CD4-positive, CD25-positive, alpha-beta regulatory T cell (primary cell): ENCODE results near the gene LGALS13. TPM values are rescaled to one million over a fixed set of nuclear protein-coding genes. Genes with fewer than 3 reads are reported as not detected.

Experiments
- ATAC-seq, 2 donors: fragments of 150-1000 bp; cut with Tn5 transposase; one replicate each; pipeline ENCODE4 v1.10.0; 2021; ENCODE audit warnings: low read depth in 2 of 2, moderate number of reproducible peaks in 2 of 2, moderate library complexity in 1 of 2
- DNase-seq, 3 donors: peaks; one replicate each; pipeline versions ENCODE4 v3.0.0 to v3.0.0-alpha.2; 2012 to 2022; ENCODE audit warnings: mixed read lengths in 1 of 3
- H3K27ac ChIP-seq: one replicate; pipeline ENCODE4 v1.7.0; 2013; ENCODE audit warnings: mild to moderate bottlenecking, low read length; ENCODE audit not compliant: insufficient read depth, poor library complexity, severe bottlenecking
- H3K27me3 ChIP-seq: one replicate; pipeline ENCODE4 v1.7.0; 2013; ENCODE audit warnings: low read length; ENCODE audit not compliant: control insufficient read depth, insufficient read depth
- H3K36me3 ChIP-seq: one replicate; pipeline ENCODE4 v1.7.0; 2013; ENCODE audit warnings: mild to moderate bottlenecking, low read length, moderate library complexity; ENCODE audit not compliant: control insufficient read depth, insufficient read depth
- H3K4me1 ChIP-seq: 2 replicates; pipeline ENCODE4 v1.7.0; 2013; ENCODE audit warnings: mild to moderate bottlenecking, low read length; ENCODE audit not compliant: insufficient read depth, control insufficient read depth, poor library complexity, severe bottlenecking
- H3K4me3 ChIP-seq: one replicate; pipeline ENCODE4 v1.7.0; 2013; ENCODE audit warnings: low read depth, mild to moderate bottlenecking, low read length, moderate library complexity
- H3K9me3 ChIP-seq, 2 experiments: 1 replicate in 1 of 2; 2 replicates in 1 of 2; pipeline ENCODE4 v1.7.0; 2013; ENCODE audit warnings: low read length in 2 of 2, mild to moderate bottlenecking in 1 of 2, moderate library complexity in 1 of 2; ENCODE audit not compliant: control insufficient read depth in 2 of 2
- H3K27ac Mint-ChIP-seq, 3 donors: one replicate each; pipeline ENCODE4 v1.8.0; 2020 to 2022; ENCODE audit warnings: mild to moderate bottlenecking in 3 of 3, mixed read lengths in 3 of 3, moderate library complexity in 2 of 3
- H3K27me3 Mint-ChIP-seq: one replicate; pipeline ENCODE4 v1.8.0; 2022; ENCODE audit warnings: mild to moderate bottlenecking, mixed read lengths
- H3K36me3 Mint-ChIP-seq: one replicate; pipeline ENCODE4 v1.8.0; 2020; ENCODE audit warnings: mixed read lengths
- H3K4me1 Mint-ChIP-seq, 4 donors: one replicate each; pipeline ENCODE4 v1.8.0; 2020 to 2022; ENCODE audit warnings: mixed read lengths in 4 of 4, mild to moderate bottlenecking in 1 of 4
- H3K4me3 Mint-ChIP-seq, 4 donors: one replicate each; pipeline ENCODE4 v1.8.0; 2020 to 2022; ENCODE audit warnings: mild to moderate bottlenecking in 4 of 4, mixed read lengths in 4 of 4, moderate library complexity in 3 of 4
- H3K9me3 Mint-ChIP-seq, 7 donors: one replicate each; pipeline ENCODE4 v1.8.0; 2020 to 2022; ENCODE audit warnings: mixed read lengths in 7 of 7, mild to moderate bottlenecking in 3 of 7, moderate library complexity in 2 of 7
- polyA plus RNA-seq, 4 donors: library from polyadenylated mRNA; unstranded; fragments of 300-500 nt; fragmentation: Illumina TruSeq; gene quantifications; one replicate each; pipeline ENCODE4 v1.2.3, GENCODE V29; 2021
- total RNA-seq: library from RNA; stranded (reverse); gene quantifications from one replicate; pipeline ENCODE4 v1.2.3, GENCODE V29; 2022

The LGALS13 gene
- total and polyA plus RNA-seq, 5 donors from 2014 or later = not detected

DNA sequence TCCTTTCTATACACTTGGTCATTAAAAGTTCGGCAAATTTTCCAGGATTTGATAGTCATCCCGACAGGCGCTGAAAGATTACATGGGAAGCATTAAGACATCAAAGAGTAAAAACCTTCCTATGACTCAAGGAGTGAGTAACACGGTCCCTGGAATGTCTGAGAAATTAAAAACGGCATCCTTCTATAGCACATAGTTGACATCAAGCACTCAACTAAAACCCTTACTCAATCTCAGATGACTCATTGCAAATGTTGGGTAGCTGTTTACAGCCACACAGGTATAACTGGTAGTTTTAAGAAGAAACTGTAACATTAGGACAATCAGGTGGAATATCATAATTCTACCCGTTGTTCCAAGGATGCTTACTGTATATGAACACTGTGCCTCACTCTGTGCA is 6.4 kb upstream of the LGALS13 start:
- Histone ChIP-seq H3K4me3 (no peak overlapping the region), H3K36me3 (no peaks in the 10 kb centered on the region), H3K4me1 (no peaks in the 10 kb centered on the region), H3K9me3 (no peaks in the 10 kb centered on the region), H3K27ac (no peak overlapping the region), H3K27me3 (peaks cover 9% of the 10 kb centered on the region)
- Mint-ChIP-seq H3K4me1 (no peaks in the 10 kb centered on the region), H3K4me3 (no peak overlapping the region), H3K27me3 (peaks cover 16% of the 10 kb centered on the region), H3K27ac (no peak overlapping the region), H3K9me3 (peaks cover 0 to 13% (median 1%) of the 10 kb centered on the region in 7 donors), H3K36me3 (no peaks in the 10 kb centered on the region)
- no peak for ATAC-seq
- no peak for DNase-seq

GRCh38 chr19:39596911-39597310 is 5.4 kb upstream of the LGALS13 start:
- no peak overlapping the region for H3K4me3 ChIP-seq
- no peaks in the 10 kb centered on the region for H3K4me1 ChIP-seq
- H3K27ac ChIP-seq = no peak overlapping the region
- no peaks in the 10 kb centered on the region for H3K9me3 ChIP-seq
- H3K36me3 Mint-ChIP-seq = no peaks in the 10 kb centered on the region
- peaks cover 0 to 17% (median 1%) of the 10 kb centered on the region in 7 donors for H3K9me3 Mint-ChIP-seq
- no peaks in the 10 kb centered on the region for H3K36me3 ChIP-seq
- no peak overlapping the region for H3K4me3 Mint-ChIP-seq
- H3K27me3 ChIP-seq = peaks cover 10% of the 10 kb centered on the region
- no peak for DNase-seq
- no peaks in the 10 kb centered on the region for H3K4me1 Mint-ChIP-seq
- ATAC-seq = no peak
- H3K27me3 Mint-ChIP-seq = peaks cover 23% of the 10 kb centered on the region
- H3K27ac Mint-ChIP-seq = no peak overlapping the region

GRCh38 chr19:39599116-39599515 is 3.2 kb upstream of the LGALS13 start:
- Mint-ChIP-seq H3K4me1 (no peaks in the 10 kb centered on the region), H3K4me3 (no peak overlapping the region), H3K27ac (no peak overlapping the region), H3K9me3 (peaks cover 0 to 17% (median 1%) of the 10 kb centered on the region in 7 donors), H3K36me3 (no peaks in the 10 kb centered on the region), H3K27me3 (peaks cover 29% of the 10 kb centered on the region)
- Histone ChIP-seq H3K27ac (no peak overlapping the region), H3K36me3 (no peaks in the 10 kb centered on the region), H3K9me3 (no peaks in the 10 kb centered on the region), H3K4me1 (no peaks in the 10 kb centered on the region), H3K4me3 (no peak overlapping the region), H3K27me3 (peaks cover 15% of the 10 kb centered on the region)
- ATAC-seq (no peak), DNase-seq (peak in 1 of 3 donors; percentile 12)

GRCh38 chr19:39603825-39604224 is 1.5 kb downstream of the LGALS13 start:
- Mint-ChIP-seq H3K36me3 (no peaks in the 10 kb centered on the region), H3K27me3 (peaks cover 20% of the 10 kb centered on the region), H3K27ac (no peak overlapping the region), H3K9me3 (peaks cover 0 to 12% (median 0%) of the 10 kb centered on the region in 7 donors), H3K4me1 (no peaks in the 10 kb centered on the region), H3K4me3 (no peak overlapping the region)
- Histone ChIP-seq H3K27me3 (peaks cover 9% of the 10 kb centered on the region), H3K4me1 (no peaks in the 10 kb centered on the region), H3K36me3 (no peaks in the 10 kb centered on the region), H3K9me3 (no peaks in the 10 kb centered on the region), H3K4me3 (no peak overlapping the region), H3K27ac (no peak overlapping the region)
- no peak for DNase-seq
- ATAC-seq = no peak

GRCh38 chr19:39607021-39607420 is 4.7 kb downstream of the LGALS13 start:
- H3K36me3 Mint-ChIP-seq = no peaks in the 10 kb centered on the region
- H3K27me3 Mint-ChIP-seq = peaks cover 14% of the 10 kb centered on the region
- no peak overlapping the region for H3K27ac ChIP-seq
- H3K9me3 Mint-ChIP-seq = peaks cover 0 to 2% (median 0%) of the 10 kb centered on the region in 7 donors
- H3K36me3 ChIP-seq = no peaks in the 10 kb centered on the region
- no peaks in the 10 kb centered on the region for H3K9me3 ChIP-seq
- H3K4me1 ChIP-seq = no peaks in the 10 kb centered on the region
- no peak for DNase-seq
- H3K27ac Mint-ChIP-seq = no peak overlapping the region
- H3K27me3 ChIP-seq = peaks cover 6% of the 10 kb centered on the region
- H3K4me3 ChIP-seq = no peak overlapping the region
- no peak for ATAC-seq
- H3K4me3 Mint-ChIP-seq = no peak overlapping the region
- H3K4me1 Mint-ChIP-seq = no peaks in the 10 kb centered on the region

DNA sequence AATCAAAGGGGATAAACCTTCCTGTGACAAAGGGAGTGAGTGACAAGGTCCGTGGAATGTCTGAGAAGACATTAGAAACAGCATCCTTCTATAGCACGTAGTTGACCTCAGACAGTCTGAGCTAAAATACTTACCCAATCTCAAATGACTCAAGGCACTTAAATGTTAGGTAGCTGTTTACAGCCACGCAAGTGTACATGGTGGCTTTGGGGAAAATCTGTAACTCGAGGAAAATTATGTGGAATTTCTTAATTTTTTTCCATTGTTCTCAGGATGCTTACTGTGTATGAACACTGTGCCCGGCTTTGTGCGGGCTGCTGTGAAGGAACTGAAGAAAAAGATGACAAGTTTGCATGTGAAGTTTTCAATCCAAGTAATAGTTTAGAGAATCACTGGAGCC is 5.2 kb downstream of the LGALS13 start:
- ATAC-seq = no peak
- DNase-seq = no peak
- H3K9me3 ChIP-seq = no peaks in the 10 kb centered on the region
- H3K27ac Mint-ChIP-seq = no peak overlapping the region
- H3K4me3 Mint-ChIP-seq = no peak overlapping the region
- H3K27me3 Mint-ChIP-seq = peaks cover 13% of the 10 kb centered on the region
- H3K4me3 ChIP-seq = no peak overlapping the region
- H3K36me3 Mint-ChIP-seq = no peaks in the 10 kb centered on the region
- no peaks in the 10 kb centered on the region for H3K4me1 ChIP-seq
- peaks cover 4% of the 10 kb centered on the region for H3K27me3 ChIP-seq
- H3K27ac ChIP-seq = no peak overlapping the region
- H3K36me3 ChIP-seq = no peaks in the 10 kb centered on the region
- H3K4me1 Mint-ChIP-seq = no peaks in the 10 kb centered on the region
- H3K9me3 Mint-ChIP-seq = peaks cover 0 to 4% (median 2%) of the 10 kb centered on the region in 7 donors

- Mint-ChIP-seq H3K36me3 (no peaks in the 10 kb centered on the region), H3K4me1 (no peaks in the 10 kb centered on the region), H3K27me3 (peaks cover 20% of the 10 kb centered on the region), H3K4me3 (no peak overlapping the region), H3K27ac (no peak overlapping the region), H3K9me3 (peaks cover 0 to 11% (median 3%) of the 10 kb centered on the region in 7 donors)
- Histone ChIP-seq H3K4me3 (no peak overlapping the region), H3K27me3 (no peaks in the 10 kb centered on the region), H3K4me1 (no peaks in the 10 kb centered on the region), H3K27ac (no peak overlapping the region), H3K9me3 (peaks cover 0 to 5% of the 10 kb centered on the region in 2 experiments), H3K36me3 (no peaks in the 10 kb centered on the region)
- ATAC-seq (no peak), DNase-seq (no peak)
Observed at GRCh38 chr19:39613597-39613996, 11.3 kb downstream of the LGALS13 start.

DNA sequence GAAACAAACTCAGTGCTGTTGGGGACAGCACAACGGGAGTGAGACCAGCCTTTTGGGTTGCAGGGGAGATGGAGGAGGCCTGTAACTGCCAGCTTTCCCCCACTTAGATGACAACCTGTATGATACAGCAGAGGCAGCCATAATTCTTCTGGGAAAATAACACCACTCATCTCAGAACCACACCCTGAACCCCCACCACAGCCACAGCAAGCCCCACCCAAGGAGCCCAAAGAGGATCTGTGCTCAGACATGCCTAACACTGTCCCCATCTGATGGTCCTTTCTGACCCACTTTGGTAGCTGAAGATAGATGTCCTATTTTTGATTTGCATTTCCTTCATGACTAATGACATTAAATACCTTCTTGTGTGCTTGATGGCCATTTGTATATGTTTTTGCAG is 15.4 kb downstream of the LGALS13 start:
- no peak overlapping the region for H3K27ac Mint-ChIP-seq
- ATAC-seq (no peak), DNase-seq (no peak)
- no peaks in the 10 kb centered on the region for H3K4me1 Mint-ChIP-seq
- Histone ChIP-seq H3K27ac (no peak overlapping the region), H3K4me1 (no peaks in the 10 kb centered on the region), H3K27me3 (no peaks in the 10 kb centered on the region), H3K9me3 (peaks cover 0 to 5% of the 10 kb centered on the region in 2 experiments), H3K36me3 (no peaks in the 10 kb centered on the region), H3K4me3 (no peak overlapping the region)
- H3K4me3 Mint-ChIP-seq = no peak overlapping the region
- peaks cover 47% of the 10 kb centered on the region for H3K27me3 Mint-ChIP-seq
- H3K9me3 Mint-ChIP-seq = peaks cover 0 to 9% (median 3%) of the 10 kb centered on the region in 7 donors
- H3K36me3 Mint-ChIP-seq = no peaks in the 10 kb centered on the region
